H7 (cell line): ENCODE measurements around the gene TUG1. TPM values are rescaled to one million over a fixed set of nuclear protein-coding genes. Genes with fewer than 3 reads are reported as not detected.

Source experiments
- DNase-seq: peaks from one replicate; pipeline ENCODE4 v3.0.0; 2012
- H3K27me3 ChIP-seq: 2 replicates; pipeline ENCODE4 v1.6.0; 2011; ENCODE audit warnings: mild to moderate bottlenecking, low read length; ENCODE audit not compliant: control insufficient read depth, insufficient read depth
- H3K36me3 ChIP-seq: replicated peaks from 2 replicates; pipeline ENCODE4 v1.5.1; 2011; ENCODE audit warnings: low read length; ENCODE audit not compliant: control insufficient read depth, insufficient read depth
- H3K4me3 ChIP-seq: 2 replicates; pipeline ENCODE4 v1.5.1; 2011; ENCODE audit warnings: low read depth, mild to moderate bottlenecking, control low read depth, low read length, moderate library complexity; ENCODE audit not compliant: insufficient read depth
- total RNA-seq: library from RNA; depleted of rRNA; stranded (reverse); fragments of >200 nt; shearing (Covaris generic); gene quantifications from 2 replicates; pipeline ENCODE4 v1.2.3, GENCODE V29; 2014; rRNA removed

Gene TUG1
- total RNA-seq, 1 experiment from 2014 or later = 44.1 TPM

DNA sequence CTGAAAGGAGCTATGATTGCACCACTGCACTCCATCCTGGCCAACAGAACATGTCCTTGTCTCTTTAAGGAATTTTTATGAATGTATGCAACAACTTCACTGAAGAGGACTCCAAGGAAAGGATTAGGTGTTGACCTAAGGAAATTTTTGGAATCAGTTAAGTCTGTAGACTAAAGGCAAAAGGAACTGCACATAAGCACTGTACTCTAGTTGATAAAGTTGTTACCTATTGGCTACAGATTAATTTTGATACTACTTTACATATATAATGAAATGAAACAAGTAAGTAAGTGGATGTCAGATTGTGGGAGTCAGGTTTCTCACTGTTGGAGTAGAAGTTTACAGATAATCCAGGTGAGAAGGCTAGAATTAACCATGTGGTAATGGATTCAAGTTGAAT lies 36.5 kb downstream of the TUG1 start:
- no peaks in the 10 kb centered on the region for H3K27me3 ChIP-seq
- H3K4me3 ChIP-seq = no peak overlapping the region
- DNase-seq = no peak
- H3K36me3 ChIP-seq = no peaks in the 10 kb centered on the region

DNA sequence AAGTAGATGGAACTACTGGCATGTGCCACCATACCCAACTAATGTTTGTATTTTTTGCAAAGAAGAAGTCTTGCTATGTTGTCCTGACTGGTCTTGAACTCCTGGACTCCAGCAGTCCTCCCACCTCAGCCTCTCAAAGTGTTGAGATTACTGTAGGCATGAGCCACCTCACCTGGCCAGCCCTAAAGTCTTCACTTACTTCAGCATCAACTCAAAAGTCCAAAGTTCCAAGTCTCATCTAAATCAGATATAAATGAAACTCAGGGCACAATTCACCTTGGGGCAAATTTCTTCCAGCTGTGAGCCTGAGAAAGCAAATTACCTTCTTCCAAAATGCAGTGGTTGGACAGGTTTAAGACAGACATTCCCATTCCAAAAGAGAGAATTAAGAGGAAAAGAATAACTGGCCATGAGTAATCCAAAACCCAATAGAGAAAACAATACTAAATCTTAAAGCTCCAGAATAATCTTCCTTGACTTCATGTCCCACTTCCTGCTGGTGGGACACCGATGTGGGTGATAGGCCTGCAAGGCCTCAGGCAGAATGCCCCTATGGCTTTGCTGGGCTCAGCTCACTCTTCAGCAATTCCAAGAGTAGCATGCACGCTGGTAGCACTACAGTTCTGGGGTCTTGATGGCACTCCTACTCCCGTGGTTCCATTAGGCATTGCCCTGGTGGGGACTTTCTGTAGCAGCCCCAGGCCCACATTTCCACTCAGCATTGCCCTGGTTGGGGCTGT lies 50.3 kb downstream of the TUG1 start:
- DNase-seq = no peak
- no peak overlapping the region for H3K4me3 ChIP-seq
- H3K36me3 ChIP-seq = no peaks in the 10 kb centered on the region
- no peaks in the 10 kb centered on the region for H3K27me3 ChIP-seq

DNA sequence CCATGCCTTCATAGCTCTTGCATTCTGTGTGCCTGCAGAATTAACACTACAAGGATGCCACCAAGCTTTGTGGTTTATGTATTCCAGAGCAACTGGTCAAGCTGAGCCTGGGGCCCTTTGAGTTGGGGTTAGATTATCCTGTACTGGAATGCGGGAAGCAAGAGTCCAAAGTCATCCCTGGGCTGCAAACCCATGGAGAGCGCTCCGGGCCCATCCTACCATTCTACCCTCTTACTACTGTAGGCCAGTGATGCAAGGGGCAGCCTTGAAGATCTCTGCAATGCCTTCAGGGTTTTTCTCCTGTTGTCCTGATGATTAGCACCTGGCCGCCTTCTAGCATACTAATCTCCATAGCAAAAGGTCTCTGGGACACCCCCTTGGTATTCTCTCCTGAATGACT lies 51.3 kb downstream of the TUG1 start:
- Histone ChIP-seq H3K27me3 (no peaks in the 10 kb centered on the region), H3K4me3 (no peak overlapping the region), H3K36me3 (no peaks in the 10 kb centered on the region)
- DNase-seq = peak; percentile 43

- Histone ChIP-seq H3K36me3 (no peaks in the 10 kb centered on the region), H3K4me3 (no peak overlapping the region), H3K27me3 (no peaks in the 10 kb centered on the region)
- no peak for DNase-seq
Measured at GRCh38 chr22:31022516-31022915, 53.5 kb downstream of the TUG1 start.

Other genes with a start within 250 kb of the TUG1 start
- gene MORC2, start 491 bp upstream of the TUG1 start, total RNA-seq = 31.4 and 34.3 TPM in 2 replicates
- gene SMTN, start 112.1 kb downstream of the TUG1 start, total RNA-seq = 10.7 and 21.0 TPM in 2 replicates
- gene SELENOM, start 138.3 kb downstream of the TUG1 start, total RNA-seq = 14.6 and 22.4 TPM in 2 replicates
- 10.6 and 11.9 TPM in 2 replicates for gene INPP5J, start 153.7 kb downstream of the TUG1 start, total RNA-seq
- gene PLA2G3, start 171.2 kb downstream of the TUG1 start, total RNA-seq = 13.6 and 19.3 TPM in 2 replicates
- 23.1 and 24.2 TPM in 2 replicates for gene RNF185, start 190.9 kb downstream of the TUG1 start, total RNA-seq
- gene LIMK2, start 243.0 kb downstream of the TUG1 start, total RNA-seq = 22.4 and 24.2 TPM in 2 replicates